ENCODE measurements around the gene OR2AT4. TPM values are rescaled to one million over a fixed set of nuclear protein-coding genes. Genes with fewer than 3 reads are reported as not detected.

Gene OR2AT4
- total RNA-seq, 1 experiment from 2014 or later = not detected

DNA sequence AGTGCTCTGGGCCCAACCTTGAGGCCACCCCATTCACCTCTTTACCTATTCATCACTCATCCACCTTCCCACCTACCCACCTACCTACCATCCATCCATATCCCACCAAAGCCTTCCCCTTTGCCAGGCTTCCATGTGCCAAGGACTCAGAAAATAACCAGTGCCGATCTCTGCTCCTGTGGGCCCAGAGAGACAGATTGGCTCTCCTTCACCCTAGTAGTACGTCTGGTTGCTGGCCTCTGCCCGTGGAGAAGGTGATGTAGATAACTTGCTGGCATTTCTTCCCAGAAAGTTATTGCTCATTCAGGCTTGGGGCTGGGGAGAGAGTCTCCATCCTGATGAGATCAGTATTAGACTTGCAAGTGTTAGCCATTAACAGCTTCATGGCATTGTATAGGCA lies 62.8 kb downstream of the OR2AT4 start:
- DNase-seq (ENCODE audit: low read depth, low spot score) (no peak), ATAC-seq (no peak)
- TF ChIP-seq, protein P1, sequence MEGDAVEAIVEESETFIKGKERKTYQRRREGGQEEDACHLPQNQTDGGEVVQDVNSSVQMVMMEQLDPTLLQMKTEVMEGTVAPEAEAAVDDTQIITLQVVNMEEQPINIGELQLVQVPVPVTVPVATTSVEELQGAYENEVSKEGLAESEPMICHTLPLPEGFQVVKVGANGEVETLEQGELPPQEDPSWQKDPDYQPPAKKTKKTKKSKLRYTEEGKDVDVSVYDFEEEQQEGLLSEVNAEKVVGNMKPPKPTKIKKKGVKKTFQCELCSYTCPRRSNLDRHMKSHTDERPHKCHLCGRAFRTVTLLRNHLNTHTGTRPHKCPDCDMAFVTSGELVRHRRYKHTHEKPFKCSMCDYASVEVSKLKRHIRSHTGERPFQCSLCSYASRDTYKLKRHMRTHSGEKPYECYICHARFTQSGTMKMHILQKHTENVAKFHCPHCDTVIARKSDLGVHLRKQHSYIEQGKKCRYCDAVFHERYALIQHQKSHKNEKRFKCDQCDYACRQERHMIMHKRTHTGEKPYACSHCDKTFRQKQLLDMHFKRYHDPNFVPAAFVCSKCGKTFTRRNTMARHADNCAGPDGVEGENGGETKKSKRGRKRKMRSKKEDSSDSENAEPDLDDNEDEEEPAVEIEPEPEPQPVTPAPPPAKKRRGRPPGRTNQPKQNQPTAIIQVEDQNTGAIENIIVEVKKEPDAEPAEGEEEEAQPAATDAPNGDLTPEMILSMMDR (IDR thresholded peaks at IDR 0.05) = no peak
- TF ChIP-seq, protein P2, sequence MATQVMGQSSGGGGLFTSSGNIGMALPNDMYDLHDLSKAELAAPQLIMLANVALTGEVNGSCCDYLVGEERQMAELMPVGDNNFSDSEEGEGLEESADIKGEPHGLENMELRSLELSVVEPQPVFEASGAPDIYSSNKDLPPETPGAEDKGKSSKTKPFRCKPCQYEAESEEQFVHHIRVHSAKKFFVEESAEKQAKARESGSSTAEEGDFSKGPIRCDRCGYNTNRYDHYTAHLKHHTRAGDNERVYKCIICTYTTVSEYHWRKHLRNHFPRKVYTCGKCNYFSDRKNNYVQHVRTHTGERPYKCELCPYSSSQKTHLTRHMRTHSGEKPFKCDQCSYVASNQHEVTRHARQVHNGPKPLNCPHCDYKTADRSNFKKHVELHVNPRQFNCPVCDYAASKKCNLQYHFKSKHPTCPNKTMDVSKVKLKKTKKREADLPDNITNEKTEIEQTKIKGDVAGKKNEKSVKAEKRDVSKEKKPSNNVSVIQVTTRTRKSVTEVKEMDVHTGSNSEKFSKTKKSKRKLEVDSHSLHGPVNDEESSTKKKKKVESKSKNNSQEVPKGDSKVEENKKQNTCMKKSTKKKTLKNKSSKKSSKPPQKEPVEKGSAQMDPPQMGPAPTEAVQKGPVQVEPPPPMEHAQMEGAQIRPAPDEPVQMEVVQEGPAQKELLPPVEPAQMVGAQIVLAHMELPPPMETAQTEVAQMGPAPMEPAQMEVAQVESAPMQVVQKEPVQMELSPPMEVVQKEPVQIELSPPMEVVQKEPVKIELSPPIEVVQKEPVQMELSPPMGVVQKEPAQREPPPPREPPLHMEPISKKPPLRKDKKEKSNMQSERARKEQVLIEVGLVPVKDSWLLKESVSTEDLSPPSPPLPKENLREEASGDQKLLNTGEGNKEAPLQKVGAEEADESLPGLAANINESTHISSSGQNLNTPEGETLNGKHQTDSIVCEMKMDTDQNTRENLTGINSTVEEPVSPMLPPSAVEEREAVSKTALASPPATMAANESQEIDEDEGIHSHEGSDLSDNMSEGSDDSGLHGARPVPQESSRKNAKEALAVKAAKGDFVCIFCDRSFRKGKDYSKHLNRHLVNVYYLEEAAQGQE (IDR thresholded peaks at IDR 0.05; ENCODE audit: insufficient read depth in 1 of 2, low read depth in 2 of 2, low read length in 1 of 2) = no peak
- TF ChIP-seq SIN3A (IDR thresholded peaks at IDR 0.05; ENCODE audit: borderline replicate concordance, insufficient read depth, low read depth, low read length) = no peak
- no peak for TF ChIP-seq POLR2AphosphoS5 (IDR thresholded peaks at IDR 0.05; ENCODE audit: low read depth, low read length)
- TF ChIP-seq TCF7L2 (IDR thresholded peaks at IDR 0.05; ENCODE audit: low read depth, low read length) = no peak
- no peaks in the 10 kb centered on the region for H3K27me3 ChIP-seq (ENCODE audit: control insufficient read depth, insufficient read depth, low read length)
- in situ Hi-C loops (cut with HindIII; ENCODE audit: low pct_unique_long_range_greater_than_20kb, low sequenced_read_pairs) = no loop called here
- ChIA-PET POLR2A (interaction anchor here (0.6 kb wide), 1 partner anchor 22 kb away, joined by 4 read pairs; no protein-coding TSS in a partner anchor), CTCF (interaction anchor here (0.9 kb wide), 1 partner anchor 1506 kb away, joined by 3 read pairs; no protein-coding TSS in a partner anchor)
- no peak overlapping the region for H3K4me3 ChIP-seq (ENCODE audit: low read depth in 2 of 2, low read length in 2 of 2)
- no peak overlapping the region for H3K27ac ChIP-seq (ENCODE audit: low read length)
- H3K4me1 ChIP-seq (ENCODE audit: control insufficient read depth, insufficient read depth, low read length) = no peaks in the 10 kb centered on the region
- intact Hi-C loops (cut with micrococcal nuclease; ENCODE audit: unreplicated experiment) = no loop called here
- H3K36me3 ChIP-seq (ENCODE audit: control insufficient read depth, insufficient read depth, low read length) = no peaks in the 10 kb centered on the region
- BruUV-seq (replicated peaks) = no TSS peak
- H3K9me3 ChIP-seq (ENCODE audit: control insufficient read depth, insufficient read depth, low read depth, low read length) = no peaks in the 10 kb centered on the region

DNA sequence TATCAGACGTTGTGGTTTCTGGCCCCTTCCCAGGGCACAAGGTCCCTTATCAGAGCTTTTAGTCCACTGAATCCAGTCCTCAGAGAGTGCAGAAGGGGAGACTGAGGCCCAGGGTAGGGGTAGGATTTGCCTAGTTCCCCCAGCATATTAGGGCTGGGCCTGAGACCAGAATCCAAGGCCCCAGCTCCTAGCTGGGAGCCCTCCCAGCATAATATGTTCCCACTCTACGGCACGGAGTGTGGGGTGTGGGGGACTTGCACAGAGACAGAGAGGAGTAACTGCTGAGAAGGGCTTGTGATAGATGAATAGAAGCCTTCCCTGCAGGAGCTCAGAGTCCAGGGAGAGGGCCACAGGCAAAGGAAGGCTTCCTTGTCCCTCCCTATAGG lies 64.1 kb downstream of the OR2AT4 start:
- ChIA-PET POLR2A (no interaction called here), CTCF (interaction anchor here (1.9 kb wide), 1 partner anchor 103 kb away, joined by 5 read pairs; no protein-coding TSS in a partner anchor)
- no peaks in the 10 kb centered on the region for H3K4me1 ChIP-seq (ENCODE audit: control insufficient read depth, insufficient read depth, low read length)
- no peak overlapping the region for H3K27ac ChIP-seq (ENCODE audit: low read length)
- TF ChIP-seq, protein P1 (IDR thresholded peaks at IDR 0.05) = no peak
- TF ChIP-seq SIN3A (IDR thresholded peaks at IDR 0.05; ENCODE audit: borderline replicate concordance, insufficient read depth, low read depth, low read length) (no peak), POLR2AphosphoS5 (IDR thresholded peaks at IDR 0.05; ENCODE audit: low read depth, low read length) (no peak), TCF7L2 (IDR thresholded peaks at IDR 0.05; ENCODE audit: low read depth, low read length) (no peak)
- TF ChIP-seq, protein P2 (IDR thresholded peaks at IDR 0.05; ENCODE audit: insufficient read depth in 1 of 2, low read depth in 2 of 2, low read length in 1 of 2) = no peak
- no peak overlapping the region for H3K4me3 ChIP-seq (ENCODE audit: low read depth in 2 of 2, low read length in 2 of 2)
- DNase-seq (ENCODE audit: low read depth, low spot score) (no peak), ATAC-seq (no peak)
- no TSS peak for BruUV-seq (replicated peaks)
- H3K27me3 ChIP-seq (ENCODE audit: control insufficient read depth, insufficient read depth, low read length) = no peaks in the 10 kb centered on the region
- intact Hi-C loops (cut with micrococcal nuclease; ENCODE audit: unreplicated experiment) = no loop called here
- in situ Hi-C loops (cut with HindIII; ENCODE audit: low pct_unique_long_range_greater_than_20kb, low sequenced_read_pairs) = no loop called here
- H3K9me3 ChIP-seq (ENCODE audit: control insufficient read depth, insufficient read depth, low read depth, low read length) = no peaks in the 10 kb centered on the region
- no peaks in the 10 kb centered on the region for H3K36me3 ChIP-seq (ENCODE audit: control insufficient read depth, insufficient read depth, low read length)
